Naive thymus-derived CD4-positive, alpha-beta T cell (primary cell): ENCODE results near the gene IP6K1. TPM values are rescaled to one million over a fixed set of nuclear protein-coding genes. Genes with fewer than 3 reads are reported as not detected.

Experiments used
- ATAC-seq: fragments of 150-1000 bp; cut with Tn5 transposase; 2 replicates; pipeline ENCODE4 v1.10.0; 2021; ENCODE audit warnings: mild to moderate bottlenecking, moderate library complexity
- CTCF ChIA-PET: fragments of 350-600 bp; sonication (Branson Sonifier 250); formaldehyde crosslinking; loops from one replicate; lab custom pipeline; 2021; ENCODE audit warnings: antibody characterized with exemption; lab: Charles Lee
- POLR2A ChIA-PET: fragments of 350-600 bp; sonication (Branson Sonifier 250); formaldehyde crosslinking; loops from one replicate; lab custom pipeline; 2021; ENCODE audit warnings: antibody characterized with exemption, inconsistent platforms; lab: Charles Lee
- DNase-seq, 9 donors: peaks; one replicate each; pipeline versions ENCODE4 v3.0.0 to v3.0.0-alpha.2; 2020 to 2022; ENCODE audit warnings: mixed read lengths in 1 of 9
- H3K27ac ChIP-seq: one replicate; pipeline ENCODE4 v1.7.0; 2013; ENCODE audit warnings: mild to moderate bottlenecking, low read depth, low read length, moderate library complexity
- H3K27me3 ChIP-seq, 2 donors: one replicate each; pipeline ENCODE4 v1.7.0; 2013; ENCODE audit warnings: low read length in 2 of 2, mild to moderate bottlenecking in 2 of 2, moderate library complexity in 2 of 2; ENCODE audit not compliant: control insufficient read depth in 2 of 2, insufficient read depth in 2 of 2
- H3K36me3 ChIP-seq, 3 experiments: 1 replicate in 2 of 3; 2 replicates in 1 of 3; pipeline ENCODE4 v1.7.0; 2013; ENCODE audit warnings: low read length in 3 of 3, mild to moderate bottlenecking in 3 of 3, moderate library complexity in 1 of 3; ENCODE audit not compliant: insufficient read depth in 3 of 3, control insufficient read depth in 2 of 3
- H3K4me1 ChIP-seq, 2 donors: one replicate each; pipeline ENCODE4 v1.7.0; 2013; ENCODE audit warnings: low read length in 2 of 2, mild to moderate bottlenecking in 2 of 2, moderate library complexity in 1 of 2; ENCODE audit not compliant: control insufficient read depth in 2 of 2, insufficient read depth in 2 of 2
- H3K4me3 ChIP-seq: 2 replicates; pipeline ENCODE4 v1.7.0; 2013; ENCODE audit warnings: mild to moderate bottlenecking, low read length
- H3K9me3 ChIP-seq, 3 experiments: 1 replicate in 2 of 3; 2 replicates in 1 of 3; pipeline ENCODE4 v1.7.0; 2013; ENCODE audit warnings: low read length in 3 of 3; ENCODE audit not compliant: control insufficient read depth in 2 of 3
- H3K27ac Mint-ChIP-seq, 9 donors: one replicate each; pipeline ENCODE4 v1.8.0; 2020 to 2022; ENCODE audit warnings: mixed read lengths in 9 of 9, mild to moderate bottlenecking in 8 of 9, moderate library complexity in 5 of 9, inconsistent platforms in 2 of 9
- H3K27me3 Mint-ChIP-seq, 5 donors: one replicate each; pipeline ENCODE4 v1.8.0; 2021 to 2022; ENCODE audit warnings: mixed read lengths in 5 of 5, mild to moderate bottlenecking in 1 of 5
- H3K36me3 Mint-ChIP-seq, 5 donors: one replicate each; pipeline ENCODE4 v1.8.0; 2020 to 2022; ENCODE audit warnings: mixed read lengths in 5 of 5, mild to moderate bottlenecking in 3 of 5, inconsistent platforms in 1 of 5
- H3K4me1 Mint-ChIP-seq, 7 donors: one replicate each; pipeline ENCODE4 v1.8.0; 2020 to 2022; ENCODE audit warnings: mixed read lengths in 7 of 7, mild to moderate bottlenecking in 3 of 7, inconsistent platforms in 1 of 7
- H3K4me3 Mint-ChIP-seq, 10 donors: one replicate each; pipeline ENCODE4 v1.8.0; 2020 to 2022; ENCODE audit warnings: mild to moderate bottlenecking in 10 of 10, mixed read lengths in 10 of 10, moderate library complexity in 6 of 10, inconsistent platforms in 2 of 10
- H3K9me3 Mint-ChIP-seq, 11 donors: one replicate each; pipeline ENCODE4 v1.8.0; 2020 to 2022; ENCODE audit warnings: mixed read lengths in 11 of 11, mild to moderate bottlenecking in 4 of 11, inconsistent platforms in 1 of 11, moderate library complexity in 1 of 11
- intact Hi-C, 2 donors: fragments of 100-400 bp; cut with micrococcal nuclease; formaldehyde crosslinking; loops; one replicate each; pipeline ENCODE4 v1.15.1; 2023
- polyA plus RNA-seq, 2 donors: library from polyadenylated mRNA; unstranded; fragments of 300-500 nt; fragmentation: Illumina TruSeq; gene quantifications; one replicate each; pipeline ENCODE4 v1.2.3, GENCODE V29; 2021
- total RNA-seq, 6 experiments: library from RNA in 5 of 6; stranded (reverse) in 5 of 6; gene quantifications; 1 replicate in 5 of 6; 2 replicates in 1 of 6; pipeline ENCODE4 v1.2.3 and lab custom pipeline; 2021 to 2026

IP6K1 gene
- total and polyA plus RNA-seq, 7 experiments from 2014 or later: 18.4 to 57.0 (median 45.4) TPM

GRCh38 chr3:49717959-49718857, 68.1 kb downstream of the IP6K1 start:
- H3K27me3 ChIP-seq: no peaks in the 10 kb centered on the region
- peak overlapping the region; percentile 85 for H3K4me3 ChIP-seq
- H3K4me1 ChIP-seq: peaks cover 13 to 17% of the 10 kb centered on the region in 2 donors
- Mint-ChIP-seq H3K27ac (peak overlapping the region in 7 of 9 donors; percentile 23 to 95 (median 79)), H3K4me3 (peak overlapping the region; percentile 86 to 96 (median 91)), H3K36me3 (peaks cover 0 to 16% (median 0%) of the 10 kb centered on the region in 5 donors), H3K9me3 (peaks cover 0 to 1% (median 0%) of the 10 kb centered on the region in 11 donors), H3K4me1 (peaks cover 16 to 41% (median 28%) of the 10 kb centered on the region in 7 donors), H3K27me3 (no peaks in the 10 kb centered on the region)
- ChIA-PET CTCF (interaction anchor here (1.1 kb wide), 1 partner anchor 178 kb away, joined by 4 read pairs; no protein-coding TSS in a partner anchor), POLR2A (interaction anchor here (0.6 to 1.5 kb wide), 6 partner anchors 7 to 100 kb away, joined by 3 to 5 read pairs (median 4); partner anchors contain the start of gene IP6K1)
- peaks cover 0 to 29% (median 0%) of the 10 kb centered on the region in 3 experiments for H3K36me3 ChIP-seq
- intact Hi-C loops: no loop called here
- DNase-seq: no peak
- no peaks in the 10 kb centered on the region for H3K9me3 ChIP-seq
- H3K27ac ChIP-seq: no peak overlapping the region
- ATAC-seq: no peak

DNA sequence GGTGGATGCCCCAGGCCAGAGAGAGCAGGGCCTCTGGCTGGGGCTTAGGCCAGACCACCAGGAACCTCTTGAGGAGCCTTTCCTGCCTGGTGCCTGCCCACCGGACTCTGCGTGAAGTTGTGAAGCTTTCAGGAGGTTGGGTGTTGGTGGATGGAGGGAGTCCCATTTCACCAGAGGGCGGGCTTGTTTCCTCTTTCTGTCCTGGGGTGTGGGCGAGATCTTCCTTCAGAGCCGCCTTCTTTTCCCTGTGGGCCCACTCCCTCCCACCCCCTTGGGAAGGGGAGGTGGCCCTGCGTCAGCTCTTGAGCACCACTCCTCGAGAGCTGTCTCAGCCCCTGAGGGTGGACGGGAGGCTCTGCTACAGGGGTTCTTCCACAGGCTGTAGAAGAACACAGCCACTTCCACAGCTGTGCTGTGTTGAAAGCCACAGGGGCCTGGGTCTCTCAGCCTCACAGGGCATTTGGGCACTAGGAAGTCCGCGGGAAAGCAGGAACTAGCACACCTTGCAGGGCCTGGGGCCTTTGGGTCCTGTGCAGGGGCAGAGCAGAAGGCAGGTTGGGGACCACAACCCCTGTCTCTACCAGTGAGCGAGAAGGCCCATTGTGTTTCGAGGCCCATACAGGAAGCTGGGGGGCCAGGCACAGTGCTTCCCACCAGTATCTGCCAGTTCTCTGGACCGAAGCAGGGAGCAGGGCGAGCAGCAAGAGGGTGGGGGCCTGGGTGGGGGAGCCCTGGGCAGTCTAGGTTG, 69.0 kb downstream of the IP6K1 start:
- H3K4me3 Mint-ChIP-seq: peak overlapping the region in 7 of 10 donors; percentile 14 to 86 (median 41)
- H3K4me3 ChIP-seq: no peak overlapping the region
- POLR2A ChIA-PET: no interaction called here
- peaks cover 11 to 39% (median 20%) of the 10 kb centered on the region in 7 donors for H3K4me1 Mint-ChIP-seq
- peaks cover 0 to 10% (median 0%) of the 10 kb centered on the region in 5 donors for H3K36me3 Mint-ChIP-seq
- H3K36me3 ChIP-seq: peaks cover 0 to 29% (median 0%) of the 10 kb centered on the region in 3 experiments
- H3K9me3 ChIP-seq: no peaks in the 10 kb centered on the region
- CTCF ChIA-PET: no interaction called here
- DNase-seq: no peak
- peaks cover 7 to 9% of the 10 kb centered on the region in 2 donors for H3K4me1 ChIP-seq
- no peaks in the 10 kb centered on the region for H3K9me3 Mint-ChIP-seq
- intact Hi-C loops: no loop called here
- no peaks in the 10 kb centered on the region for H3K27me3 ChIP-seq
- no peak for ATAC-seq
- H3K27ac ChIP-seq: no peak overlapping the region
- no peaks in the 10 kb centered on the region for H3K27me3 Mint-ChIP-seq
- no peak overlapping the region for H3K27ac Mint-ChIP-seq

GRCh38 chr3:49716691-49717210, 69.6 kb downstream of the IP6K1 start:
- CTCF ChIA-PET: interaction anchor here (0.5 kb wide), 1 partner anchor 15 kb away, joined by 4 read pairs; no protein-coding TSS in a partner anchor
- intact Hi-C loops: no loop called here
- H3K4me1 Mint-ChIP-seq: peaks cover 9 to 38% (median 19%) of the 10 kb centered on the region in 7 donors
- no peaks in the 10 kb centered on the region for H3K9me3 Mint-ChIP-seq
- no peaks in the 10 kb centered on the region for H3K27me3 Mint-ChIP-seq
- peaks cover 7 to 9% of the 10 kb centered on the region in 2 donors for H3K4me1 ChIP-seq
- no peak overlapping the region for H3K4me3 ChIP-seq
- H3K27ac ChIP-seq: no peak overlapping the region
- peaks cover 0 to 9% (median 0%) of the 10 kb centered on the region in 5 donors for H3K36me3 Mint-ChIP-seq
- no peaks in the 10 kb centered on the region for H3K27me3 ChIP-seq
- no peaks in the 10 kb centered on the region for H3K9me3 ChIP-seq
- H3K27ac Mint-ChIP-seq: no peak overlapping the region
- POLR2A ChIA-PET: no interaction called here
- DNase-seq (no peak), ATAC-seq (no peak)
- peaks cover 0 to 25% (median 0%) of the 10 kb centered on the region in 3 experiments for H3K36me3 ChIP-seq
- no peak overlapping the region for H3K4me3 Mint-ChIP-seq

GRCh38 chr3:49716169-49716568, 70.2 kb downstream of the IP6K1 start:
- H3K36me3 ChIP-seq: peaks cover 0 to 24% (median 0%) of the 10 kb centered on the region in 3 experiments
- DNase-seq (no peak), ATAC-seq (no peak)
- Mint-ChIP-seq H3K27ac (no peak overlapping the region), H3K9me3 (no peaks in the 10 kb centered on the region), H3K36me3 (peaks cover 0 to 8% (median 0%) of the 10 kb centered on the region in 5 donors), H3K4me3 (peak overlapping the region in 1 of 10 donors; percentile 18), H3K4me1 (peaks cover 11 to 36% (median 19%) of the 10 kb centered on the region in 7 donors), H3K27me3 (no peaks in the 10 kb centered on the region)
- H3K4me1 ChIP-seq: peaks cover 7 to 9% of the 10 kb centered on the region in 2 donors
- no peaks in the 10 kb centered on the region for H3K27me3 ChIP-seq
- H3K4me3 ChIP-seq: no peak overlapping the region
- H3K9me3 ChIP-seq: no peaks in the 10 kb centered on the region
- intact Hi-C loops: no loop called here
- CTCF ChIA-PET: no interaction called here
- no peak overlapping the region for H3K27ac ChIP-seq
- POLR2A ChIA-PET: no interaction called here

DNA sequence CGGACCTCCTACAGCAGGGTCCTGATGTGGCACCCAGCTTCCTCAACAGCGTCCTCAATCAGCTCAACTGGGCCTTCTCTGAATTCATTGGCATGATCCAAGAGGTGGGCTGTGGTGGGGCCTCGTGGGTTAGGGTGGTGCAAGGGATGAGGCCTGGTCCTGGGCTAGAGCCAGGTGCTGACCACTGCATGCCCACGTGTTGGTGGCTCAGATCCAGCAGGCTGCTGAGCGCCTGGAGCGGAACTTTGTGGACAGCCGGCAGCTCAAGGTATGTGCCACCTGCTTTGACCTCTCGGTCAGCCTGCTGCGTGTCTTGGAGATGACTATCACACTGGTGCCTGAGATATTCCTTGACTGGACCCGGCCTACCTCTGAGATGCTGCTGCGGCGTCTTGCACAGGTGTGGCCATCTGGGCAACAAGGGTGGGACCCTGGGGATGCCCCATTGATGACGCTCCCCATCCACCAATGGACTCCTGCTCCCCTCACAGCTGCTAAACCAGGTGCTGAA, 70.7 kb downstream of the IP6K1 start:
- Histone ChIP-seq H3K36me3 (peaks cover 0 to 19% (median 0%) of the 10 kb centered on the region in 3 experiments), H3K27me3 (no peaks in the 10 kb centered on the region), H3K4me3 (no peak overlapping the region), H3K27ac (no peak overlapping the region), H3K4me1 (peaks cover 7 to 9% of the 10 kb centered on the region in 2 donors), H3K9me3 (no peaks in the 10 kb centered on the region)
- Mint-ChIP-seq H3K4me1 (peaks cover 11 to 33% (median 18%) of the 10 kb centered on the region in 7 donors), H3K9me3 (no peaks in the 10 kb centered on the region), H3K27me3 (no peaks in the 10 kb centered on the region), H3K4me3 (no peak overlapping the region), H3K27ac (no peak overlapping the region), H3K36me3 (peaks cover 0 to 4% (median 0%) of the 10 kb centered on the region in 5 donors)
- intact Hi-C loops: no loop called here
- CTCF ChIA-PET: no interaction called here
- POLR2A ChIA-PET: no interaction called here
- ATAC-seq: no peak
- DNase-seq: no peak
